Breast epithelium (tissue), 3 donors: ENCODE data around the gene KASH5.

Experiments
- POLR2A ChIP-seq: fragments of 450-650 bp; IDR thresholded peaks from one replicate; pipeline ENCODE4 v1.6.1; 2016; ENCODE audit warnings: antibody characterized with exemption, mild to moderate bottlenecking, moderate library complexity
- TF ChIP-seq, protein P1 (sequence below), 3 donors: fragments of 450-650 bp; IDR thresholded peaks; one replicate each; pipeline ENCODE4 v1.5.1; 2016 to 2017; ENCODE audit warnings: antibody characterized with exemption in 3 of 3, mild to moderate bottlenecking in 3 of 3, moderate library complexity in 3 of 3

DNA sequence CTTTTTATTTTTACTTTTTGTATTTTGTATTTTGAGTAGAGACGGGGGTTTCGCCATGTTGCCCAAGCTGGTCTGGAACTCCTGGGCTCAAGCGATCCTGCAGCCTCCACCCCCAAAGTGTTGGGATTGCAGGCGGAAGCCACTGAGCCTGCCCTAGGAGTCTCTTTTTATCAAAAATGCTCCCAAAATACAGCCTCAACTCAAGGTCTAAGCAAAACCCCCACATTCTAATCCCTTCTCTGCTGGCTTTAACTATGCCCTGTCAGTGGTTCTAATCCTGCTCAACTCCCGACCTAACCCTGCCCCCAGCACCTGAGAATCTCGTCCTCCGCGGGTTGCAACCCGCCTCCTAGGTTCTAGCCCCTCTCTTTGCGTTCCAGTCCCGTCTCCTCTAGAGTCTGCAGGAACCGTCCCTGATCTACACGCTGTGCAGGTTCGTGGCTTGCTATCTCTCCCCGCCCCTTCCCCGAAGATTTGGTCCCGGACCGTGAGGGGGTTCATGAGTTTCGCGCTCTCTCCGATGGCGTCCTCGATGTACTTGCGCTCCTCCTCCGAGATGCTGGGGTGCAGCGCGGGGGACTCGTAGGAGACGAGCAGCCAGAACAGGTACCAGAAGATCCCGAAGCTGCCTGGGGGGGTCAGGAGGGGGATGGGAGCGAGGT lies 45.3 kb downstream of the KASH5 start:
- TF ChIP-seq, protein P1, sequence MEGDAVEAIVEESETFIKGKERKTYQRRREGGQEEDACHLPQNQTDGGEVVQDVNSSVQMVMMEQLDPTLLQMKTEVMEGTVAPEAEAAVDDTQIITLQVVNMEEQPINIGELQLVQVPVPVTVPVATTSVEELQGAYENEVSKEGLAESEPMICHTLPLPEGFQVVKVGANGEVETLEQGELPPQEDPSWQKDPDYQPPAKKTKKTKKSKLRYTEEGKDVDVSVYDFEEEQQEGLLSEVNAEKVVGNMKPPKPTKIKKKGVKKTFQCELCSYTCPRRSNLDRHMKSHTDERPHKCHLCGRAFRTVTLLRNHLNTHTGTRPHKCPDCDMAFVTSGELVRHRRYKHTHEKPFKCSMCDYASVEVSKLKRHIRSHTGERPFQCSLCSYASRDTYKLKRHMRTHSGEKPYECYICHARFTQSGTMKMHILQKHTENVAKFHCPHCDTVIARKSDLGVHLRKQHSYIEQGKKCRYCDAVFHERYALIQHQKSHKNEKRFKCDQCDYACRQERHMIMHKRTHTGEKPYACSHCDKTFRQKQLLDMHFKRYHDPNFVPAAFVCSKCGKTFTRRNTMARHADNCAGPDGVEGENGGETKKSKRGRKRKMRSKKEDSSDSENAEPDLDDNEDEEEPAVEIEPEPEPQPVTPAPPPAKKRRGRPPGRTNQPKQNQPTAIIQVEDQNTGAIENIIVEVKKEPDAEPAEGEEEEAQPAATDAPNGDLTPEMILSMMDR (IDR thresholded peaks at IDR 0.05): no peak
- TF ChIP-seq POLR2A: no peak
